MM.1S (cell line): ENCODE measurements around the gene BCR.
A peak's percentile ranks its signal among the peaks of the same experiment; 100 is the strongest.
"Not testable (repeated sequence)": the region's sequence is repeated elsewhere in the genome, so short reads cannot be mapped to it uniquely, and the experiment has no call there.

Source experiments
- DNase-seq: peaks from one replicate; pipeline ENCODE4 v3.0.0-alpha.2; 2015
- H2AFZ ChIP-seq: fragments of 300-600 bp; sonication (generic); 2 replicates; pipeline ENCODE4 v1.6.0; 2016; ENCODE audit warnings: antibody characterized with exemption, low read length
- H3F3A ChIP-seq: fragments of 300-600 bp; sonication (generic); 2 replicates; pipeline ENCODE4 v1.6.1; 2016; ENCODE audit warnings: mild to moderate bottlenecking, antibody characterized with exemption, low read length, moderate library complexity, mixed read lengths; ENCODE audit not compliant: insufficient read depth
- H3K27ac ChIP-seq: fragments of 300-600 bp; sonication (generic); 2 replicates; pipeline ENCODE4 v1.5.1; 2016; ENCODE audit warnings: mild to moderate bottlenecking, low read length
- H3K27me3 ChIP-seq: fragments of 300-600 bp; sonication (generic); replicated peaks from 2 replicates; pipeline ENCODE4 v1.6.0; 2016; ENCODE audit warnings: low read length; ENCODE audit not compliant: insufficient read depth
- H3K36me3 ChIP-seq: fragments of 300-600 bp; sonication (generic); replicated peaks from 2 replicates; pipeline ENCODE4 v1.6.1; 2016; ENCODE audit warnings: mild to moderate bottlenecking, low read length, mixed read lengths; ENCODE audit not compliant: insufficient read depth
- H3K4me1 ChIP-seq: fragments of 300-600 bp; sonication (generic); 2 replicates; pipeline ENCODE4 v1.6.1; 2016; ENCODE audit warnings: low read length, mixed read lengths
- H3K4me2 ChIP-seq: fragments of 300-600 bp; sonication (generic); 2 replicates; pipeline ENCODE4 v1.6.0; 2016; ENCODE audit warnings: low read depth, low read length
- H3K4me3 ChIP-seq: fragments of 300-600 bp; sonication (generic); 2 replicates; pipeline ENCODE4 v1.5.1; 2016; ENCODE audit warnings: low read length, mixed read lengths
- H3K79me2 ChIP-seq: fragments of 300-600 bp; sonication (generic); 2 replicates; pipeline ENCODE4 v1.6.1; 2016; ENCODE audit warnings: mixed run types, low read length, mixed read lengths
- H3K9ac ChIP-seq: fragments of 300-600 bp; sonication (generic); 2 replicates; pipeline ENCODE4 v1.6.1; 2016; ENCODE audit warnings: low read length, mixed read lengths
- H3K9me2 ChIP-seq: fragments of 300-600 bp; sonication (generic); replicated peaks from 2 replicates; pipeline ENCODE4 v1.6.1; 2016; ENCODE audit warnings: mild to moderate bottlenecking, low read length, mixed read lengths; ENCODE audit not compliant: insufficient read depth
- H3K9me3 ChIP-seq: fragments of 300-600 bp; sonication (generic); replicated peaks from 2 replicates; pipeline ENCODE4 v1.6.1; 2016; ENCODE audit warnings: mild to moderate bottlenecking, low read length, mixed read lengths; ENCODE audit not compliant: insufficient read depth
- H4K20me1 ChIP-seq: fragments of 300-600 bp; sonication (generic); 2 replicates; pipeline ENCODE4 v1.6.1; 2016; ENCODE audit warnings: mild to moderate bottlenecking, low read length, moderate library complexity, mixed read lengths; ENCODE audit not compliant: insufficient read depth
- CTCF ChIP-seq: fragments of 300-600 bp; sonication (generic); IDR thresholded peaks from 2 replicates; pipeline ENCODE4 v1.5.1; 2016; ENCODE audit warnings: antibody characterized with exemption, low read length, mixed read lengths
- EZH2 ChIP-seq: fragments of 300-600 bp; sonication (generic); optimal IDR thresholded peaks from 2 replicates; pipeline ENCODE3; 2017; ENCODE audit warnings: low read depth, mild to moderate bottlenecking, antibody characterized with exemption, low read length, mixed read lengths
- EZH2phosphoT487 ChIP-seq: fragments of 300-600 bp; sonication (generic); IDR thresholded peaks from 2 replicates; pipeline ENCODE4 v1.6.1; 2018; ENCODE audit warnings: antibody characterized with exemption, low read length

The BCR gene

GRCh38 chr22:23310443-23311097 lies 130.3 kb downstream of the BCR start:
- not testable (repeated sequence) for H3K9ac ChIP-seq, H4K20me1 ChIP-seq, H3K4me2 ChIP-seq, H3K79me2 ChIP-seq, H3K9me2 ChIP-seq, H3K27me3 ChIP-seq, H3F3A ChIP-seq, H2AFZ ChIP-seq, DNase-seq, H3K9me3 ChIP-seq, H3K27ac ChIP-seq, H3K4me1 ChIP-seq, H3K4me3 ChIP-seq, H3K36me3 ChIP-seq

GRCh38 chr22:23311635-23312420 lies 131.5 kb downstream of the BCR start:
- not testable (repeated sequence) for H3K27me3 ChIP-seq, DNase-seq, H3K9me3 ChIP-seq, H3K9me2 ChIP-seq, H4K20me1 ChIP-seq, H3K36me3 ChIP-seq, H3K4me1 ChIP-seq, H3F3A ChIP-seq, H3K9ac ChIP-seq, H3K4me3 ChIP-seq, H3K27ac ChIP-seq, H3K4me2 ChIP-seq, H3K79me2 ChIP-seq, H2AFZ ChIP-seq

- Histone ChIP-seq H3K36me3 (no peaks in the 10 kb centered on the region), H3K4me1 (no peaks in the 10 kb centered on the region), H3K79me2 (no peaks in the 10 kb centered on the region), H3F3A (no peaks in the 10 kb centered on the region), H3K9me3 (no peaks in the 10 kb centered on the region), H3K9me2 (no peaks in the 10 kb centered on the region), H3K4me2 (no peak overlapping the region), H3K27me3 (no peaks in the 10 kb centered on the region), H3K4me3 (no peak overlapping the region), H2AFZ (no peak overlapping the region), H4K20me1 (no peaks in the 10 kb centered on the region), H3K9ac (no peak overlapping the region), H3K27ac (no peak overlapping the region)
- no peak for DNase-seq
- no peak for TF ChIP-seq EZH2
- no peak for TF ChIP-seq CTCF
- TF ChIP-seq EZH2phosphoT487: no peak
Observed at GRCh38 chr22:23313791-23314567, 133.7 kb downstream of the BCR start.

GRCh38 chr22:23315341-23315917 lies 135.1 kb downstream of the BCR start:
- Histone ChIP-seq H3K27ac (no peak overlapping the region), H3K9me2 (no peaks in the 10 kb centered on the region), H3K4me3 (no peak overlapping the region), H3K9me3 (no peaks in the 10 kb centered on the region), H3K27me3 (no peaks in the 10 kb centered on the region), H3K79me2 (no peaks in the 10 kb centered on the region), H3K36me3 (no peaks in the 10 kb centered on the region), H3K4me2 (no peak overlapping the region), H3F3A (no peaks in the 10 kb centered on the region), H2AFZ (no peak overlapping the region), H4K20me1 (no peaks in the 10 kb centered on the region), H3K9ac (no peak overlapping the region), H3K4me1 (no peaks in the 10 kb centered on the region)
- DNase-seq: peak; percentile 27
- no peak for TF ChIP-seq EZH2
- peak; percentile 36 for TF ChIP-seq CTCF

GRCh38 chr22:23316596-23316995 lies 136.3 kb downstream of the BCR start:
- not testable (repeated sequence) for H3K27me3 ChIP-seq, H3K9me3 ChIP-seq, H3K9ac ChIP-seq, H2AFZ ChIP-seq, H4K20me1 ChIP-seq, H3F3A ChIP-seq, H3K36me3 ChIP-seq, H3K4me1 ChIP-seq, H3K4me2 ChIP-seq, H3K79me2 ChIP-seq, H3K4me3 ChIP-seq, DNase-seq, H3K9me2 ChIP-seq, H3K27ac ChIP-seq

- H3K36me3 ChIP-seq, H3K79me2 ChIP-seq, H3F3A ChIP-seq: not testable (repeated sequence)
Observed at GRCh38 chr22:23318316-23318715, 138.0 kb downstream of the BCR start.

More at GRCh38 chr22:23318316-23318715, 138.0 kb downstream of the BCR start:
- H4K20me1 ChIP-seq, H3K9me3 ChIP-seq, H3K4me3 ChIP-seq, H3K9me2 ChIP-seq, H2AFZ ChIP-seq, DNase-seq, H3K27ac ChIP-seq, H3K9ac ChIP-seq, H3K27me3 ChIP-seq, H3K4me2 ChIP-seq, H3K4me1 ChIP-seq: not testable (repeated sequence)
